NCI-H748 treated with DMSO at 0.1 percent for 48 hours (cell line): ENCODE results near the gene UGT1A9.

Experiments
- DNase-seq: peaks from one replicate; lab custom pipeline; 2025; lab: John Stamatoyannopoulos, UW

UGT1A9 gene

DNA sequence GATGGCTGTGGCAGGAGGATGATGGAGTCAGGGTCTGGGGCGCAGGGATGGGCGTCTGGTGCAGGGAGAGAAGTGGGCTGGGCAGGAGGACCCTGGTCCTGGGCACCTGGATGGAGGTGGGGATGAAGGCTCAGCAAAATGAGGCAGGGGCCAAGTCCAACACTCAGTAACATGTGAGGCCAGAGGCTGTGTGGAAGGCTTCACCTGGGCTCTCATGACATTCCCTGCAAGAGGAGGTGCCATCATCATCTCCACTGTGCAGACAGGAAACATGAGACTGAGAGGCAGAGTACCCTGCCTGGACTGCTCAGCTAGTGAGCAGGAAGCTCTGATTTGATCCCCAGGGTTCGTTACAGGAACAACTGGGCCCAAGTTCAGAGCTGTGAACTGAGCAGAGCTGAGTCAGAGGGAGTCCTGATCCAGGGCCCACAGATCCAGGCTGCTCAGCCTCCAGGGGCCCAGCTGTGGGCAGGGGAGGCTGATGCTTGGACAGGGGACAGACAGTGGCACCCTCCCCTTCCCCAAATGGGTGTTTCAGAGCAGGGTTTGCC is 145.7 kb downstream of the UGT1A9 start:
- no peak for DNase-seq

DNA sequence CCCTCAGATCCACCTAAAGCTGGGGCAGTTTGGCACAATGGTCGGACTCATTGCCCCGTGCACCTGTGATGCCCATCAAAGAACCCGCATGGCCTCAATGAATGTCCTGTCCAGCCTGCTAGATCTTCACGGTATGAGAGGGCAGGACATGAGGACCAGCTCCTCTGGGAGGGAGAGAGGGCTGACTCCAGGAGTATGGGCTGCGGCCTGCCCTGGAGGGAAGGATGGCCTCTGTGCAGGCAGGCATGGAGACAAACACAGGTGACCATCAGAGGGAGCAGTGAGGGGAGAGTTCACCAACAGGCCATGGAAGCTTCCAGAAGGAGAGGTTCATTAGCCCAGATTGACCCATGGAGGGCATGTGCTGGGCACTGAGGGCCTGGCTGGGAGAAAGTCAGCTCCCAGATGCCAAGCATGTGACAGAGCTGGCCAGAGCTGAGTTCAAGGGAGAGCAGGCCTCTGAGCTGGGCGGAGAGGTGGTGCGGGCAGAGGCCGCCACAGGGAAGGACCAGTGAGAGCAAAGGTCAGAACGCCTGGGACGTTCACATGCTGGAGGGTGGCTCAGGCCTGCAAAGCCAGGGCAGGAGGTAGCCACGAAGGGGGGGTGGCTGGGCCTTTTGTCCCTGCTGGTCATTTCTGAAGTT is 146.4 kb downstream of the UGT1A9 start:
- no peak for DNase-seq

DNA sequence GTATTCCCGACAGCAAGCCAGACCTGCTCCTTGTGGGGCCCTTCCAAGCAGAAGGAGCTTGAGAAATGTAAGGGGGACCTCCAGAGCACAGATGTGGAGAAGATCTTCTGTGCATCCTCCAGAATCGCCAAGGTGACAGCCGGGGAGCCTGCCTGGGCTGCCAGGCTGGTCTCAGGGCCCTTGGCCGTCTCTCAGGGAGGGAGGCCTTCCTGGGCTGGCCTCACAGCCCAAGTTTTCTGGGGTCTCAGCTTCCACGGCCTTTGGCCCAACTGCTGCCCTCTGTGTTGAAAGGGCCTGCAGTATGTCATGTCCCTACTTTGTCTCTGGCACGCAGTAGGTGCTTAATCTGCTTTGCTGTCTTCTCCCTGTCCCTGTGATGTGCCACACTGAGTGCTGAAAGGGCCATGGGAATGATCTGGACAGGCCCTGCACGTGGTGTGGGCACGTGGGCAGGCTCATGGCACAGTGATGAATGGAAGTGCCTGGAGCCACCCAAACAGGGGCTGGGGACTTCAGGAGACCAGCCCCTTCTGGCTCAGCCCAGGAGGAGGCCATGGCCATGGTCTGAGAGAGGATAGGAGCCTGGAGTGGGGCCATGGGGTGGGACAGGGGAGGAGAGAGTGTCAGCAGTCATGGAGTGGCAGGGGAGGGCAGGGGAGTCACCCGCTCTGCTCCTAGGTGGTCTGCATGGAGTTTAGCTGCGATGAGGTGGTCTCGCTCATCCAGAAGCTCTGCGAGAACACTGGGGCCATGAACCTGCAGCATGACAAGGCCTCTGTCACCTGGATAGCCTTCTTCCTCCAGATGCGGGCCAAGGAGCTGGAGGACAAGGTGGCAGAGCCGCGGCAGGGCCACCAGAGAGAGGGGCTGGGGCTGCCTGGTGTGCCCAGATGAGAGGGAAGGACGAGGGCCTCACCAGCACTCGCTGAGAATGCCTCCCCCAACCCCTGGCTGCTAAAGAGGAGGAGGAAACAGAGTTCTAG is 147.2 kb downstream of the UGT1A9 start:
- DNase-seq, result no peak

DNA sequence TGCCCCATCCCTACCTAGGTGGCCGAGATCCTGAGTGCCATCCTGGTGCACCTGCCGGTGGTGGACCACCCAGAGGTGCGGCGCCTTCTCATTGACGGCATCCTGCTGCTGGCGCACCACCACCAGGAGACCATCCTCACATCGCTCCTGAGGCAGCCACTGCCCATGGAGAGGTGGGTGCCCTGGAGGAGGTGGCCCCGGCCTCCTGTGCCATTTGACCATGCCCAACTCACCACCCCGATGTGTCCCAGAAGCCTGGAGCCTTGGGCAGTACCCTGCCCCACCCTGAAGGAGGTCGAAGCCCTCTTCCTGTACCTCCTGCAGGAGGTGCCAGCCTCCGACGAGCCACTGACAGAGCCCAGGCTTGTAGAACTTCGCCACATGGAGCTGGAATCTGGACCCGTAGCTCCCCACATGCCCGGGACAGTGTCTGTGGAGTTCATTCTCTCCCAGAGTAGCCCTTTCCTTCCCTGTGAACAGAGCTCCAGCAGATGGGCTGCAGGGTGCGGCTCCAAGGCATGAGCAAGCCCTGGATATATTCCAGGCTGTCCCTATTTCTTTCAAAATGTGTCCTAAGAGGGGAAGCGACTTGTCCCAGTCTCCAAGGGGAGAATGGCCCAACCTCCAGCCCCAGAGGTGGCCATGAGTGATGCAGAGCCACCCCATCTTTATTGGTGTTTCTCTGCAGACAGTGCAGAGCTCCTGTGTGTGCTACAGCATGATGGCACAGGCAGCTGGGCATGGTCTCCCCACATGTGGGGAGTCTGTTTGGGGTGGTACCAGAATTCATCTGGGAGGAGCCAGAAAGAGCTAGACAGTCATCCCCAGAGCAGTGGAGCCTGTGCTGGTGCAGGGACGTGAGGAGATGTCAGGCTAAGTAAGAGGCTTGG is 148.4 kb downstream of the UGT1A9 start:
- DNase-seq, result no peak

DNA sequence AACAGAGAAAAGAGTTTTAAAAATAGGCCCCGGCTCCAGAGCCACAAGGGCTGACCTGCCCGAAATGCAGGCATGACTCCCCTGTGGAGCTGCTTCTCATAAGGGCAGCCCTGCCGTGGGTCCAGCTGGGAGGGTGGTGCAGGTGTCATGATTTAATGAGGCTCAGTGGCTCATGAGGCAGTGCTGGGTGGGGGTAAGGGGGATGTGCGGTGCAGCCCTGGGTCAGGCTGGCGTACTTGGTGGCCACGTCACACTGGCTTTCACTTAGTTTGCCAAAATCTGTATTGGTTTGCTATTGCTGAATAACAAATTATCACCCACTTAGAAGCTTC is 149.0 kb downstream of the UGT1A9 start:
- DNase-seq, result no peak

DNA sequence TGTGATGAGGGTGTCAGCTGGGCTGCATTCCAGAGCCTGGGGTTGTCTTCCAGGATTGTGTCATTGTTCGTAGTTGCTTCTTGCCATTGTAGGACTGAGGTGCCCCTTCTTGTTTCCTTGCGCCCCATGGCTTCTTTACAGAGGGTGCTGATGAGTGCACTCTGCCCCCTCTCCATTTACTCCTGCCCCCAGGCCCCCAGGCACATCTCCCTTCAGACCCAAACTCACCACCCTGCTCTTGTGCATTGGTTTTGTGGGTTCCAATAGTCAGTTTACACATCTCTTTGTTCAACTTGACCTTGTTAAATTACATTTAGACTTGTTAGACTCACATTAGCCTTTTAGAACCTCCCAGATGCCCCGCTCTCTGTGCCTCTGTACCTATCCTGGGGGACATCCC is 149.5 kb downstream of the UGT1A9 start:
- DNase-seq, result no peak

DNA sequence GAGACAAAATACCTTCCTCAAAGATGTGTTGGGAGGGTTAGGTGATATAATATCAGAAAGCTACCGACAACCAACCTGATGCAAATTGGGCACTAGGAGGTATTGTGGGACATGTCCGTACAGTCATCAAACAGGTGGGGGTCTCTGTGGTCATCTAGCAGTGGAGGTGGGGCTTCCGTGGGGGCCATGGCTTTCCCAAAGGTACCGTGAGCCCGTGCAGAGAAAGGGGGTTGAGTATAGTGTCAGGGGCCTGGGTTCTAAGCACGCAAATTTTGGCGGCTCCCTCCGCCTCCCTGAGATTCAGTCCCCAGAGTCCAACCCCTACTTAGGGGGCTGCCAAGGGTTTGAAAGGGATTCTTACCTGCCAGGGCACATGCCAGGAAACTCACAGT is 150.0 kb downstream of the UGT1A9 start:
- DNase-seq, result no peak

DNA sequence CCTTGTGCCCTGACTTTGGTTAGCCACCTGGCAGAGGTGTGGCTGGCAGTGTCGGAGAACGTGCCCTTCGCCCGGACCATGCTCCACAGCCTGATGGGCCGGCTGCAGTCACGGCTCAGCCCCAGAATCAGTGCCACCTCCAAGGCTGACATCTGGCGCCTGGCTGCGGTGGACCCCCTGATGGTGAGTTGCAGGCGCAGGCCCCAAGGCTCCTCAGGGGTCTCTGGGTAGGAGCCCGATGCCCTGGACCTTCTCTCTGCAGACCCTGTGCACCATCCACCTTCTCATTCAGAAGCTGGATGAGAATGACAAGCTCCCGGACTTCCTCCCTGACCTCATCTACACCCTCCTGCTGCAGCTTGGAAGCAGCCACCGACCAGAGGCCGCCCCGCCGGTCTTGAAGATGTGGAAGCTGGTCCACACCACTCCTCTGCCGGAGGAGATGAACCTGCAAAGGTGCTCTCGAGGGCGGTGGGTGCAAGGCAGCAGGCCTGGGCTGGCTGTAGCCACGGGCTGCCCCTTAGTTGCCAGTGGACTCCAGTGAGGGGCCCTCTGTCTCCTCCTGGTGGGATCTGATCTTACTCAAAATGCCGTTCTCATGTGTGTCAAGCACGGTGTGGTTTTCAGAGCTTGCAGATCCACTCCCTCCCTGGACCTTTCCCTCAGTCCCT is 150.5 kb downstream of the UGT1A9 start:
- no peak for DNase-seq
